Measurements from ENCODE around the gene OR7G1. TPM values are rescaled to one million over a fixed set of nuclear protein-coding genes. Genes with fewer than 3 reads are reported as not detected.

Gene OR7G1, protein sequence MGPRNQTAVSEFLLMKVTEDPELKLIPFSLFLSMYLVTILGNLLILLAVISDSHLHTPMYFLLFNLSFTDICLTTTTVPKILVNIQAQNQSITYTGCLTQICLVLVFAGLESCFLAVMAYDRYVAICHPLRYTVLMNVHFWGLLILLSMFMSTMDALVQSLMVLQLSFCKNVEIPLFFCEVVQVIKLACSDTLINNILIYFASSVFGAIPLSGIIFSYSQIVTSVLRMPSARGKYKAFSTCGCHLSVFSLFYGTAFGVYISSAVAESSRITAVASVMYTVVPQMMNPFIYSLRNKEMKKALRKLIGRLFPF
- total RNA-seq = not detected

DNA sequence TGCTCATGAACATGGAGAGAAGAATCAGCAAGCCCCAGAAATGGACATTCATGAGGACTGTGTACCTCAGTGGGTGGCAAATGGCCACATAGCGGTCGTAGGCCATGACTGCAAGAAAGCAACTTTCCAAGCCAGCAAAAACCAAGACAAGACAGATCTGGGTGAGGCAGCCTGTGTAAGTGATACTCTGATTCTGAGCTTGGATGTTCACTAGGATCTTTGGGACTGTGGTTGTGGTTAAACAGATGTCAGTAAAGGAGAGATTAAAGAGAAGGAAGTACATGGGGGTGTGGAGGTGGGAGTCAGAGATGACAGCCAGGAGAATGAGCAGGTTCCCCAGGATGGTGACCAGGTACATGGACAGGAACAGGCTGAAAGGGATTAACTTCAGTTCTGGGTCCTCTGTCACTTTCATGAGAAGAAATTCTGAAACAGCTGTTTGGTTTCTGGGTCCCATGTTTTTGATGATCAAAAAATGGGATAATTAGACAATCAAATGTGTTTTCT, at the start of gene OR7G1:
TSS of gene OR7G1 (minus strand) at position 457 of the 507 bp plus-strand sequence. CDS start at position 457, 0 bp downstream.
- Histone ChIP-seq H3K36me3 (no peaks in the 10 kb centered on the region), H3K27me3 (no peaks in the 10 kb centered on the region), H3K4me3 (no peak within 1 kb of the TSS), H3K27ac (no peak within 1 kb of the TSS), H3K4me1 (no peaks in the 10 kb centered on the region), H3K9me3 (no peaks in the 10 kb centered on the region)
- no peak for DNase-seq
- TF ChIP-seq, protein P1, sequence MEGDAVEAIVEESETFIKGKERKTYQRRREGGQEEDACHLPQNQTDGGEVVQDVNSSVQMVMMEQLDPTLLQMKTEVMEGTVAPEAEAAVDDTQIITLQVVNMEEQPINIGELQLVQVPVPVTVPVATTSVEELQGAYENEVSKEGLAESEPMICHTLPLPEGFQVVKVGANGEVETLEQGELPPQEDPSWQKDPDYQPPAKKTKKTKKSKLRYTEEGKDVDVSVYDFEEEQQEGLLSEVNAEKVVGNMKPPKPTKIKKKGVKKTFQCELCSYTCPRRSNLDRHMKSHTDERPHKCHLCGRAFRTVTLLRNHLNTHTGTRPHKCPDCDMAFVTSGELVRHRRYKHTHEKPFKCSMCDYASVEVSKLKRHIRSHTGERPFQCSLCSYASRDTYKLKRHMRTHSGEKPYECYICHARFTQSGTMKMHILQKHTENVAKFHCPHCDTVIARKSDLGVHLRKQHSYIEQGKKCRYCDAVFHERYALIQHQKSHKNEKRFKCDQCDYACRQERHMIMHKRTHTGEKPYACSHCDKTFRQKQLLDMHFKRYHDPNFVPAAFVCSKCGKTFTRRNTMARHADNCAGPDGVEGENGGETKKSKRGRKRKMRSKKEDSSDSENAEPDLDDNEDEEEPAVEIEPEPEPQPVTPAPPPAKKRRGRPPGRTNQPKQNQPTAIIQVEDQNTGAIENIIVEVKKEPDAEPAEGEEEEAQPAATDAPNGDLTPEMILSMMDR (IDR thresholded peaks at IDR 0.05) = no peak
- TF ChIP-seq POLR2A (IDR thresholded peaks at IDR 0.05) = no peak

DNA sequence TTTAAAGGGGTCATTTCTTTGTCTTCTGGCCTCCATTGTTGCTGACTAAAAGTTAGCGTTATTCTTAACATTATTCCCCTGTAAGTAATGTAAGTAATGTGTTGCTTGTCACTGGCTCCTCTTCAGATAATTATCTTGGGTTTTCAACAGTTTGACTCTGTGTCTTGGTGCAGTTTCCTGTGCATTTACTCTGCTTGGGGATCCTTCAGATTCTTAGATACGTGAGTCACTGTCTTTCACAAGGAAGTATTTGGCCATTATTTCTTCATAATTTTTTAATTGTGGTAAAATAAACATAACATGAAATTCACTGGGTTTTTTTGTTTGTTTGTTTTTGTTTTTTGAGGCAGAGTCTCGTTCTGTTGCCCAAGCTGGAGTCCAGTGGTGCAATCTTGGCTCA, 49.7 kb upstream of the OR7G1 start:
- Histone ChIP-seq H3K9me3 (peaks cover 0 to 23% (median 8%) of the 10 kb centered on the region in 4 donors), H3K27me3 (no peaks in the 10 kb centered on the region), H3K27ac (no peak overlapping the region), H3K4me1 (no peaks in the 10 kb centered on the region), H3K4me3 (no peak overlapping the region), H3K36me3 (peaks cover 0 to 61% (median 6%) of the 10 kb centered on the region in 3 donors)
- TF ChIP-seq POLR2A (IDR thresholded peaks at IDR 0.05) = no peak
- TF ChIP-seq, protein P1 (IDR thresholded peaks at IDR 0.05) = no peak
- no peak for DNase-seq

DNA sequence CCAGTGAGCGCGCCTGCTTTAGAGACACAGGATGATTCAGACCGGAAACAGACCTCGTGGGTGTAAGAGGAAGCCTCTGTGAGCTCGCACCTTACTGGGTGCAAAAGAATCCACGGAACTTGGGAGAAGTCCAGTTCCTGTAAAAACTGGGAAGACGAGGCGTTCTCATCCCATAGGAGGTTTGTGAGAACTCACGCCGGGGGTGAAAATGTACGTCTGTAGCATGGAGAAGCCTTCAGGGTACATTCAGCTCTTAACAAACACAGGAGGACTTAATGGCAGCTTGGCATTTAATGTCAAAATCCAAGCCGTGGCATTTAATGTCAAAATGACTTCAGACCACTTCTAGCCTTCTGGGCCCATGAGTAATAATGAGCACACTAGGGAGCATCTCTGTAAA, 45.9 kb upstream of the OR7G1 start:
- Histone ChIP-seq H3K27me3 (no peaks in the 10 kb centered on the region), H3K36me3 (peaks cover 0 to 92% (median 9%) of the 10 kb centered on the region in 3 donors), H3K4me1 (no peaks in the 10 kb centered on the region), H3K9me3 (peaks cover 0 to 39% (median 8%) of the 10 kb centered on the region in 4 donors), H3K4me3 (no peak overlapping the region), H3K27ac (no peak overlapping the region)
- no peak for TF ChIP-seq POLR2A (IDR thresholded peaks at IDR 0.05)
- TF ChIP-seq, protein P1 (IDR thresholded peaks at IDR 0.05) = no peak
- DNase-seq = no peak

DNA sequence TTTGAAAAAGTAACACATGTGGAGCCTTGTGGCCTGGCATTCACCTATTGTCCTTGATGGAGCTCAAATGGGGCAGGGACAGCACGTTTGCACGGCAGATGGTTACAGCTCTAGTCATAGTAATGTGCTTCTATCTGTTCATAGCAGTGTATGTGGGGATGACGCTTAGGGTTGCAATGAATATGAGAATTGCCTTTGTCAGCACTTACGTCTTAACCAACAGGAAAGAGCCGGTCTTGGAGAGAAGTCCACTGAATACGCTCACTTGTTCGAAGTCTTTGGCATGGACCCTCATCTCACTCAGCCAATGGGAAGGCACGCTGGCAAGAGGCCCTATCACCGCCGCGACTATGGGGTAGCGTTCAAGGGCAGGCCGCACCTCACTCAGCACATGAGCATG, 44.3 kb upstream of the OR7G1 start:
- no peak for TF ChIP-seq POLR2A (IDR thresholded peaks at IDR 0.05)
- TF ChIP-seq, protein P1 (IDR thresholded peaks at IDR 0.05) = no peak
- Histone ChIP-seq H3K27ac (no peak overlapping the region), H3K27me3 (no peaks in the 10 kb centered on the region), H3K9me3 (peaks cover 0 to 45% (median 8%) of the 10 kb centered on the region in 4 donors), H3K4me3 (no peak overlapping the region), H3K36me3 (peaks cover 0 to 94% (median 9%) of the 10 kb centered on the region in 3 donors), H3K4me1 (no peaks in the 10 kb centered on the region)
- no peak for DNase-seq

DNA sequence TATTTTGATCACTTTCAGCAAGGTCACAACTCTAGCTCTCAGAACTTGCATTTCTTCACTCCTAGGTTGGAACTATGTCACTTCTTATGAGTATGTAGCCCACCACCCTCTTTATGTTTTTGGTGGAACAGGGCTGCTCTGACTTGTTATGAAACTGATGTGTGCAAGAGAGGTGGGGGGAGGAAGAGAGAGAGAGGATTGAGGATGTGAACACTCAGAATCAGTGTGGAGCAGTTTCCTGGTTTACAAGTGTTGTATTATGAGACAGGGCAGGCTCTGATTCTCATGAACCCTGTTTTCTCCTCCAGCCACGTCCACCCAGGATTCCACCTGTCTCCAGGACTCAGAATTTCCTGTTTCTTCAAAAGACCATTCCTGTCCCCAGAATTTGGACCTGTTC, 40.7 kb upstream of the OR7G1 start:
- Histone ChIP-seq H3K27me3 (no peaks in the 10 kb centered on the region), H3K36me3 (peaks cover 0 to 74% (median 9%) of the 10 kb centered on the region in 3 donors), H3K4me3 (no peak overlapping the region), H3K4me1 (no peaks in the 10 kb centered on the region), H3K27ac (peak overlapping the region in 1 of 4 donors; percentile 10), H3K9me3 (peaks cover 0 to 46% (median 6%) of the 10 kb centered on the region in 4 donors)
- no peak for DNase-seq
- no peak for TF ChIP-seq POLR2A (IDR thresholded peaks at IDR 0.05)
- TF ChIP-seq, protein P1 (IDR thresholded peaks at IDR 0.05) = no peak
